Heart left ventricle (tissue), 16 donors: ENCODE measurements around the gene ELL. TPM values are rescaled to one million over a fixed set of nuclear protein-coding genes. Genes with fewer than 3 reads are reported as not detected.

ENCODE experiments used
- ATAC-seq, 4 donors: fragments of 200-7000 bp; cut with Tn5 transposase; one replicate each; pipeline ENCODE4 v1.9.1; 2020 to 2022; ENCODE audit warnings: moderate library complexity in 4 of 4, mild to moderate bottlenecking in 3 of 4, moderate number of reproducible peaks in 1 of 4
- DNase-seq, 5 donors: peaks; one replicate each; pipeline ENCODE4 v3.0.0-alpha.2; 2020
- H3K27ac ChIP-seq, 12 donors: fragments of 200-600 bp; sonication (generic) in 4 of 12; one replicate each; pipeline versions ENCODE4 v1.5.0 to v1.8.0; 2016 to 2022; ENCODE audit warnings: mild to moderate bottlenecking in 2 of 12
- H3K27me3 ChIP-seq, 9 donors: fragments of 200-600 bp; sonication (generic) in 2 of 9; one replicate each; pipeline versions ENCODE4 v1.5.1 to v1.8.0; 2016 to 2022; ENCODE audit warnings: mild to moderate bottlenecking in 3 of 9
- H3K36me3 ChIP-seq, 9 donors: fragments of 200-600 bp; sonication (generic) in 2 of 9; one replicate each; pipeline versions ENCODE4 v1.5.0 to v1.8.0; 2018 to 2022; ENCODE audit warnings: mild to moderate bottlenecking in 2 of 9
- H3K4me1 ChIP-seq, 12 donors: fragments of 200-600 bp; sonication (generic) in 4 of 12; one replicate each; pipeline versions ENCODE4 v1.5.0 to v1.8.0; 2016 to 2022; ENCODE audit warnings: mild to moderate bottlenecking in 3 of 12
- H3K4me3 ChIP-seq, 12 donors: fragments of 200-600 bp; sonication (generic) in 4 of 12; one replicate each; pipeline versions ENCODE4 v1.5.0 to v1.8.0; 2017 to 2022; ENCODE audit warnings: mild to moderate bottlenecking in 9 of 12, moderate library complexity in 4 of 12
- H3K9me3 ChIP-seq, 12 donors: fragments of 200-600 bp; sonication (generic) in 4 of 12; one replicate each; pipeline versions ENCODE4 v1.5.0 to v1.8.0; 2016 to 2022; ENCODE audit warnings: mild to moderate bottlenecking in 1 of 12
- CTCF ChIP-seq, 12 donors: fragments of 200-600 bp; sonication (generic) in 4 of 12; IDR thresholded peaks; one replicate each; pipeline versions ENCODE4 v1.5.0 to v1.8.0; 2018 to 2022; ENCODE audit warnings: antibody characterized with exemption in 12 of 12, mild to moderate bottlenecking in 5 of 12
- POLR2A ChIP-seq, 2 donors: fragments of 450-650 bp; IDR thresholded peaks; one replicate each; pipeline ENCODE4 v1.6.1; 2017; ENCODE audit warnings: antibody characterized with exemption in 2 of 2, mild to moderate bottlenecking in 2 of 2, moderate library complexity in 2 of 2
- WGBS, 4 donors: extraction: QIAGEN DNeasy Blood & Tissue Kit in 2 of 4; methylation state at CpG; one replicate each; pipeline versions ENCODE4 v1.1.5 to v1.1.7; 2013 to 2018; 5-methylcytosine and 5-hydroxymethylcytosine counted together
- intact Hi-C, 10 donors: fragments of 100-400 bp; cut with DNase I; formaldehyde crosslinking; loops; one replicate each; pipeline versions ENCODE4 v1.11.1 to v1.14.2; 2022
- polyA plus RNA-seq, 2 donors: library from polyadenylated mRNA; stranded (reverse); fragments of 200-250 nt; gene quantifications; one replicate each; pipeline ENCODE4 v1.2.3, GENCODE V29; 2013
- total RNA-seq, 9 donors: library from RNA; depleted of rRNA in 2 of 9; stranded (reverse); fragments of >200 nt in 2 of 9; fragmentation: NEBNext Ultra II Directional in 3 of 9; extraction: Animal tissue kit (Norgen Biotek cat#: 25700) in 3 of 9; gene quantifications; one replicate each; pipeline versions ENCODE4 v1.1.0 to v1.2.4, GENCODE V29; 2016 to 2023
- donor health status: ischemic (EF 13 %, LVEDD 7.1; RV severe dilation, severe dysfunction).
- donor health status: healthy with polysubstance abuse.
- donor health status: DM: no; HTN: yes; CAD: no.
- donor health status: DM: no; HTN: no; CAD: no.
- donor health status: ischemic (EF 25% LVEDD 6.9; RV normal size, moderate dysfunction).
- donor health status: ischemic (EF 25% LVEDD 5.7; RV mildly dilated, moderate dysfunction).
- donor health status: healthy.
- donor health status: DM: yes; HTN: yes; CAD: no.
- donor health status: ischemic (EF 35%, LVEDD 5.7; RV mildly dilated, moderate dysfunction).
- donor health status: nonischemic (EF 11% LVEDD 7.7; RV severe dilation, severe dysfunction).
- donor health status: DM: yes; HTN: yes; CAD: no.
- donor health status: PGD.
- donor health status: ischemic (EF 29% LVEDD 5.4; RV normal size, mild dysfunction).
- donor health status: nonischemic (EF 23%, LVEDD 6.1; RV moderate dilation, normal function).

Gene ELL
- total and polyA plus RNA-seq, 11 donors = 5.9 to 17.8 (median 7.3) TPM

- 20 to 88% (median 84%) methylated on average over 1 to 6 of the region's 6 CpGs for WGBS, 4 donors
- TF ChIP-seq CTCF (IDR thresholded peaks at IDR 0.05) (no peak), POLR2A (IDR thresholded peaks at IDR 0.05) (no peak)
- peak overlapping the region in 10 of 12 donors; percentile 34 to 92 (median 77) for H3K27ac ChIP-seq
Measured at GRCh38 chr19:18465964-18466339, 55.9 kb downstream of the ELL start.

GRCh38 chr19:18465214-18465963 lies 56.5 kb downstream of the ELL start:
- H3K36me3 ChIP-seq = peaks cover 0 to 43% (median 13%) of the 10 kb centered on the region in 9 donors
- intact Hi-C loops = loop anchor here in 9 of 10 donors (2.0 to 10.0 kb wide), 10 partner anchors 37 to 379 kb away; partner anchors contain the start of genes UBA52 (in 3 of the 9), ELL (in 2 of the 9) and CRTC1 (in 1 of the 9)
- no peak for DNase-seq
- no peaks in the 10 kb centered on the region for H3K27me3 ChIP-seq
- no peak for ATAC-seq
- H3K9me3 ChIP-seq = no peaks in the 10 kb centered on the region
- 82 to 91% (median 85%) methylated on average over 30 of the region's 30 CpGs for WGBS, 4 donors
- H3K27ac ChIP-seq = peak overlapping the region; percentile 67 to 92 (median 84)
- TF ChIP-seq POLR2A (IDR thresholded peaks at IDR 0.05) (no peak), CTCF (IDR thresholded peaks at IDR 0.05) (no peak)
- H3K4me1 ChIP-seq = peaks cover 24 to 87% (median 70%) of the 10 kb centered on the region in 12 donors
- H3K4me3 ChIP-seq = peak overlapping the region in 1 of 12 donors; percentile 3

More at GRCh38 chr19:18465964-18466339, 55.9 kb downstream of the ELL start:
- ATAC-seq = no peak
- Histone ChIP-seq H3K4me3 (no peak overlapping the region), H3K27me3 (no peaks in the 10 kb centered on the region), H3K9me3 (no peaks in the 10 kb centered on the region), H3K4me1 (peaks cover 18 to 85% (median 67%) of the 10 kb centered on the region in 12 donors), H3K36me3 (peaks cover 0 to 42% (median 12%) of the 10 kb centered on the region in 9 donors)
- intact Hi-C loops = loop anchor here in 9 of 10 donors (2.0 to 10.0 kb wide), 10 partner anchors 36 to 379 kb away; partner anchors contain the start of genes UBA52 (in 3 of the 9), ELL (in 2 of the 9) and CRTC1 (in 1 of the 9)
- peak in 1 of 5 donors; percentile 29 for DNase-seq

GRCh38 chr19:18464646-18465045 lies 57.2 kb downstream of the ELL start:
- peaks cover 0 to 50% (median 13%) of the 10 kb centered on the region in 9 donors for H3K36me3 ChIP-seq
- no peaks in the 10 kb centered on the region for H3K9me3 ChIP-seq
- peak overlapping the region in 3 of 12 donors; percentile 3 to 11 (median 4) for H3K4me3 ChIP-seq
- intact Hi-C loops = loop anchor here in 9 of 10 donors (2.0 to 10.0 kb wide), 12 partner anchors 38 to 380 kb away; partner anchors contain the start of genes ELL (in 3 of the 9), UBA52 (in 3 of the 9), CRTC1 (in 1 of the 9) and KXD1 (in 1 of the 9)
- TF ChIP-seq POLR2A (IDR thresholded peaks at IDR 0.05) (peak in 1 of 2 donors; percentile 18), CTCF (IDR thresholded peaks at IDR 0.05) (no peak)
- H3K27me3 ChIP-seq = no peaks in the 10 kb centered on the region
- peak; percentile 44 to 79 (median 70) for ATAC-seq
- WGBS, 4 donors = 0 to 10% (median 5%) methylated on average over 4 to 8 of the region's 8 CpGs
- peak overlapping the region; percentile 67 to 92 (median 84) for H3K27ac ChIP-seq
- DNase-seq = peak in 4 of 5 donors; percentile 86 to 92 (median 88)
- H3K4me1 ChIP-seq = peaks cover 32 to 87% (median 69%) of the 10 kb centered on the region in 12 donors

GRCh38 chr19:18461471-18461870 lies 60.4 kb downstream of the ELL start:
- intact Hi-C loops = loop anchor here in 6 of 10 donors (5.0 to 10.0 kb wide), 8 partner anchors 46 to 383 kb away; partner anchors contain the start of genes CRTC1 (in 1 of the 6), ELL (in 1 of the 6), KXD1 (in 1 of the 6) and REX1BD (in 1 of the 6)
- no peak for TF ChIP-seq POLR2A (IDR thresholded peaks at IDR 0.05)
- TF ChIP-seq CTCF (IDR thresholded peaks at IDR 0.05) = no peak
- ATAC-seq (no peak), DNase-seq (no peak)
- H3K9me3 ChIP-seq = peaks cover 0 to 5% (median 0%) of the 10 kb centered on the region in 12 donors
- WGBS, 4 donors = 91 to 94% (median 92%) methylated on average over 19 to 22 of the region's 22 CpGs
- H3K27ac ChIP-seq = peak overlapping the region in 9 of 12 donors; percentile 82 to 96 (median 91)
- no peak overlapping the region for H3K4me3 ChIP-seq
- H3K27me3 ChIP-seq = no peaks in the 10 kb centered on the region
- H3K4me1 ChIP-seq = peaks cover 32 to 89% (median 64%) of the 10 kb centered on the region in 12 donors
- peaks cover 0 to 81% (median 18%) of the 10 kb centered on the region in 9 donors for H3K36me3 ChIP-seq
